Suprapubic skin (tissue), 4 donors: ENCODE data around the gene DBN1. TPM values are rescaled to one million over a fixed set of nuclear protein-coding genes. Genes with fewer than 3 reads are reported as not detected.

Experiments
- DNase-seq, 2 donors: peaks; one replicate each; pipeline ENCODE4 v3.0.0-alpha.2; 2019; ENCODE audit warnings: low spot score in 2 of 2
- H3K27ac ChIP-seq: fragments of 200-600 bp; sonication (generic); one replicate; pipeline ENCODE4 v1.5.1; 2019
- H3K27me3 ChIP-seq: fragments of 200-600 bp; sonication (generic); one replicate; pipeline ENCODE4 v1.5.1; 2019
- H3K36me3 ChIP-seq: fragments of 200-600 bp; sonication (generic); one replicate; pipeline ENCODE4 v1.5.1; 2019
- H3K4me1 ChIP-seq: fragments of 200-600 bp; sonication (generic); one replicate; pipeline ENCODE4 v1.5.1; 2019
- H3K4me3 ChIP-seq: fragments of 200-600 bp; sonication (generic); one replicate; pipeline ENCODE4 v1.5.1; 2019; ENCODE audit warnings: mild to moderate bottlenecking
- H3K9me3 ChIP-seq: fragments of 200-600 bp; sonication (generic); one replicate; pipeline ENCODE4 v1.5.1; 2019
- CTCF ChIP-seq, 2 donors: fragments of 200-600 bp in 1 of 2; fragments of 450-650 bp in 1 of 2; sonication (generic) in 1 of 2; IDR thresholded peaks; one replicate each; pipeline ENCODE4 v1.5.1; 2016 to 2019; ENCODE audit warnings: antibody characterized with exemption in 2 of 2, mild to moderate bottlenecking in 1 of 2, moderate library complexity in 1 of 2
- EP300 ChIP-seq: sonication (generic); formaldehyde crosslinking; IDR thresholded peaks from one replicate; pipeline ENCODE4 v1.6.1; 2017; ENCODE audit warnings: antibody characterized with exemption
- POLR2A ChIP-seq, 2 donors: fragments of 450-650 bp; IDR thresholded peaks; one replicate each; pipeline ENCODE4 v1.6.1; 2017; ENCODE audit warnings: antibody characterized with exemption in 2 of 2, mild to moderate bottlenecking in 2 of 2, moderate library complexity in 2 of 2
- POLR2AphosphoS5 ChIP-seq, 3 donors: sonication (generic); formaldehyde crosslinking; IDR thresholded peaks; one replicate each; pipeline ENCODE4 v1.6.1; 2017; ENCODE audit warnings: antibody characterized with exemption in 3 of 3
- WGBS: methylation state at CpG from one replicate; pipeline ENCODE4 v1.1.5; 2018; 5-methylcytosine and 5-hydroxymethylcytosine counted together
- total RNA-seq, 4 donors: library from RNA; depleted of rRNA; stranded (reverse); fragments of >200 nt; gene quantifications; one replicate each; pipeline ENCODE4 v1.1.0, GENCODE V29; 2016

Gene DBN1
- total RNA-seq, 4 donors from 2014 or later: 13.1 to 43.4 (median 25.3) TPM

- Histone ChIP-seq H3K9me3 (no peaks in the 10 kb centered on the region), H3K4me3 (no peak overlapping the region), H3K4me1 (peaks cover 60% of the 10 kb centered on the region), H3K27ac (no peak overlapping the region), H3K36me3 (no peaks in the 10 kb centered on the region), H3K27me3 (no peaks in the 10 kb centered on the region)
- 46% methylated on average over 4 of the region's 4 CpGs for WGBS
- no peak for DNase-seq
- TF ChIP-seq EP300 (no peak), POLR2A (IDR thresholded peaks at IDR 0.05) (no peak), CTCF (IDR thresholded peaks at IDR 0.05) (no peak), POLR2AphosphoS5 (IDR thresholded peaks at IDR 0.05) (no peak)
Measured at GRCh38 chr5:177474846-177475562, 1.6 kb upstream of the DBN1 start.

DNA sequence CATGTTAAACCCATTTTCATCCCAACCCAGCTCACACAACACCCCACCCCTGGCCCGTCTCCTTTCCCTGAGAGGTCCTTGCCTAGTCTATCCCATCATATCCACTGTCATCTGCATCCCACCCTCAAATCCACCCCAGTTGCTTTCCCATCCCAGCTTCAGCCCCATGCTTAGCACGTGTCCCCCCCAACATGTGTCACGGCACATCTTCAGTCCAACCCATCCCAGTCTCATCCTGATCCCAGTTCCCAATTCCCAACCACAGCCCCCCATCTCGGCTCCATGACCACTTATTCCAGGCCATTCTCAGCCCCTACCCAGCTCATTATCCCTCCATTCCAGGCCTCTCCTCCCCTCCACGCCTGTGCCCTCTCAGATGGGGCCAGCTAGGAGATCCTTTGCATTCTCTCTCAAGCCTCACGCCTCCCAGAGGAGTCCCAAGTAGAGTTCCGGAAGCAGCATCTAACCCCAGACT lies 605 bp upstream of the DBN1 start:
- peak overlapping the region; percentile 85 for H3K4me3 ChIP-seq
- TF ChIP-seq CTCF (IDR thresholded peaks at IDR 0.05) (no peak), POLR2A (IDR thresholded peaks at IDR 0.05) (no peak), POLR2AphosphoS5 (IDR thresholded peaks at IDR 0.05) (no peak), EP300 (no peak)
- peak overlapping the region; percentile 88 for H3K27ac ChIP-seq
- peaks cover 63% of the 10 kb centered on the region for H3K4me1 ChIP-seq
- no peaks in the 10 kb centered on the region for H3K9me3 ChIP-seq
- WGBS: 60% methylated on average over 7 of the region's 7 CpGs
- no peaks in the 10 kb centered on the region for H3K36me3 ChIP-seq
- H3K27me3 ChIP-seq: no peaks in the 10 kb centered on the region
- DNase-seq: no peak

DNA sequence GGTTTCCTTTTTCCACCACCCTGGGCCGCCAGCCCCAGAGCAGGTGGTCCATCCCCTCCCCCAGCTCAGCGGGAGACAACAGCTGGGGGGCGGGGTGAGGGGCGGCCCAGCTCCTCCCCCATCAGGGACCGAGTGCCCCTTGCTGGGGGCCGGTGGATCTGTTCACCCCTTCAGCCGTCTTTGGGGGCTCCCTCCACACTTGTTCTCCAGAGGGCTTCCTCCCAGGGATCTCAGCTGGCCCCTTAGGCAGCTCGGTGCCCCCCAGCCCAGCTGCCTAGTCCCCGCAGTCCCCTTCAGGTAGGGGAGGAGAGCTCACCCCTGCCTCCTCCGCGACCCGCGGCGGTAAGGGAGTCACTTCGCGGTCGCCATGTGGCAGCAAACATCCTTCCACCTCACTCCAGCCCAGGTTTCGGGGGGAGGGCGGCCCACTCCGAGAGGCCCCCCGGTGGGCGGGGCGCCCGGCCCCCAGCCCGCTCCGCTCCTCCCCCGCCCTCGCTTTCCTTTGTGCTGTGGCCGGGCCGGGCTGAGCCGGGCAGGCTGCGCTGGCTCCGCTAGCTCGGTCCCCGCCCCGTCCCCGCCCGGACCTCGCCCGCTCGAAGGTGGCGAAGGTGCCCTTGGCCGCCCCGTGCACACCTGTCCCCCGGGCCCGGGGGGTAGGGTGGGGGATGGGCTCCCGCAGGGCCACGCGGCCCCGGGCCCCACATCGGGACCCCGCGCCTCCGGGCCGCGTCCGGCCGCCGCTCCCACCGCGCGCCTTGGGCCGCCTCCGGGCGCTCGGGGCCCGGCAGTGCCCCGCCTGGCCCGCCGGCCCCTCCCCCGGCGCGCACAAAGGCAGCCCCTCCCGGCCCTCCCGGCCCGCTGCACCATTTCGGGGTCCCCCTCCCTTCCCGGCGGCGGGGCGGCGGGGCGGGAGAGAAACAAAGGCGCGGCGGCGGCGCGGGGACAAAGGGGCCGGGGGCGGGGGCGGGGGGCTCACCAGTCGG lies 683 bp downstream of the DBN1 start:
- DNase-seq: no peak
- Histone ChIP-seq H3K4me1 (peaks cover 65% of the 10 kb centered on the region), H3K9me3 (no peaks in the 10 kb centered on the region), H3K27me3 (no peaks in the 10 kb centered on the region), H3K36me3 (peaks cover 4% of the 10 kb centered on the region), H3K4me3 (peak overlapping the region; percentile 85), H3K27ac (peak overlapping the region; percentile 88)
- TF ChIP-seq POLR2AphosphoS5 (IDR thresholded peaks at IDR 0.05) (no peak), EP300 (no peak), POLR2A (IDR thresholded peaks at IDR 0.05) (no peak), CTCF (IDR thresholded peaks at IDR 0.05) (no peak)
- 10% methylated on average over 4 of the region's 93 CpGs for WGBS

GRCh38 chr5:177471610-177472356 lies 1.7 kb downstream of the DBN1 start:
- no peak for TF ChIP-seq POLR2AphosphoS5 (IDR thresholded peaks at IDR 0.05)
- no peak for TF ChIP-seq POLR2A (IDR thresholded peaks at IDR 0.05)
- no peak for TF ChIP-seq CTCF (IDR thresholded peaks at IDR 0.05)
- TF ChIP-seq EP300: no peak
- no peak for DNase-seq
- WGBS: 51% methylated on average over 8 of the region's 14 CpGs
- H3K9me3 ChIP-seq: no peaks in the 10 kb centered on the region
- peak overlapping the region; percentile 85 for H3K4me3 ChIP-seq
- peaks cover 62% of the 10 kb centered on the region for H3K4me1 ChIP-seq
- H3K27me3 ChIP-seq: no peaks in the 10 kb centered on the region
- H3K36me3 ChIP-seq: peaks cover 14% of the 10 kb centered on the region
- peak overlapping the region; percentile 88 for H3K27ac ChIP-seq
